ENCODE measurements around the gene HTRA3. TPM values are rescaled to one million over a fixed set of nuclear protein-coding genes. Genes with fewer than 3 reads are reported as not detected.

HTRA3 gene
- total and polyA plus RNA-seq, 2 experiments from 2014 or later = 1.3 to 3.6 TPM

DNA sequence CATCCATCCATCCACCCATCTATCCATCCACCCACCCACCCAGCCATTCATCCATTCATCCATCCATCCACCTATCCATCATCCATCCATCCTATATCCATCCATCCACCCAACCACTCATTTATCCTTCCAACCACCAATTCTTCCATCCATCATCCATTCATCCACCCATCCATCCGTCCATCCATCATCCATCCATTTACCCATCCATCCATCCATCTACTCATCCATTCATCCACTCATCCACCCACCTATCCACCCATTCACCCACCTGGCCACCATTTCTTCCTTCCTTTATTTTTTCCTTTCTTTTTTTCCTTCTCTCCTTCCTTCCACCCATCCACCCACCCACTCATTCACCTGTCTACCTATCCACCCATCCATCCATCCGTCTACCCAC is 25.2 kb downstream of the HTRA3 start:
- TF ChIP-seq EZH2phosphoT487 (IDR thresholded peaks at IDR 0.05; ENCODE audit: unreplicated experiment) (no peak), JUNB (IDR thresholded peaks at IDR 0.05; ENCODE audit: unreplicated experiment) (no peak), POLR2AphosphoS5 (IDR thresholded peaks at IDR 0.05; ENCODE audit: low read depth) (no peak), NANOG (IDR thresholded peaks at IDR 0.05; ENCODE audit: borderline replicate concordance) (no peak)
- Histone ChIP-seq H3K27me3 (ENCODE audit: insufficient read depth) (no peaks in the 10 kb centered on the region), H2AFZ (no peak overlapping the region), H3K4me2 (no peak overlapping the region), H4K20me1 (replicated peaks; ENCODE audit: insufficient read depth) (no peaks in the 10 kb centered on the region), H3F3A (replicated peaks; ENCODE audit: low read depth) (no peaks in the 10 kb centered on the region), H3K27ac (ENCODE audit: low read depth) (no peak overlapping the region), H3K4me1 (ENCODE audit: insufficient read depth) (no peaks in the 10 kb centered on the region), H3K4me3 (no peak overlapping the region), H3K79me2 (replicated peaks; ENCODE audit: insufficient read depth) (no peaks in the 10 kb centered on the region), H3K36me3 (ENCODE audit: insufficient read depth) (no peaks in the 10 kb centered on the region), H3K9me2 (ENCODE audit: insufficient read depth) (no peaks in the 10 kb centered on the region)
- H3K27ac Mint-ChIP-seq = no peak overlapping the region
- no peak for DNase-seq (ENCODE audit: low spot score)
- H3K4me1 Mint-ChIP-seq = no peaks in the 10 kb centered on the region
- ATAC-seq = no peak
- H3K9me3 Mint-ChIP-seq = peaks cover 6% of the 10 kb centered on the region
- H3K4me3 Mint-ChIP-seq = no peak overlapping the region
- H3K27me3 Mint-ChIP-seq (ENCODE audit: insufficient read depth, low read depth, poor library complexity) = peaks cover 4% of the 10 kb centered on the region
- H3K36me3 Mint-ChIP-seq (ENCODE audit: low read depth) = peaks cover 8% of the 10 kb centered on the region

DNA sequence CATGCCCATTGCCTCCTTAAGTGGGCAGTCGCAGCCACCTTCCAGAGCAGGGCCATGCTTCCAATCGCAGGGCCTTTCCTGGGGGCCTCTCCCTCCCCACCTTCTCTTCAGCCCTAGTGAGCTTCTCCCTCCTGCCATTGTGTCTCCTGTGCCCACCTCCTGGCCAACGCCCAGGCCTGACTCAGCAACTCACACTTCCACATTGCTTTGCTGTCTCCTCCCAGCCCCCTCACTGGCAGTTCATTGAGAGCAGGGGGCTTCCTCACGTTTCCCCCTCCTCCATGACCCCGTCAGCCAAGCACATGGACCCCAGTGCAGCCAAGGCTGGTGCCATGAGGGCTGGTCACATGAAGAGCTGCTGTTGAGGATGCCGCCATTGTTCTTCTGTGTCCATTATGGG is 25.9 kb downstream of the HTRA3 start:
- Histone ChIP-seq H2AFZ (no peak overlapping the region), H3K9me2 (ENCODE audit: insufficient read depth) (no peaks in the 10 kb centered on the region), H3K4me2 (no peak overlapping the region), H3K79me2 (replicated peaks; ENCODE audit: insufficient read depth) (no peaks in the 10 kb centered on the region), H4K20me1 (replicated peaks; ENCODE audit: insufficient read depth) (no peaks in the 10 kb centered on the region), H3K36me3 (ENCODE audit: insufficient read depth) (no peaks in the 10 kb centered on the region), H3K4me3 (no peak overlapping the region), H3K27me3 (ENCODE audit: insufficient read depth) (no peaks in the 10 kb centered on the region), H3K4me1 (ENCODE audit: insufficient read depth) (no peaks in the 10 kb centered on the region), H3K27ac (ENCODE audit: low read depth) (no peak overlapping the region), H3F3A (replicated peaks; ENCODE audit: low read depth) (no peaks in the 10 kb centered on the region)
- no peak overlapping the region for H3K4me3 Mint-ChIP-seq
- H3K36me3 Mint-ChIP-seq (ENCODE audit: low read depth) = peaks cover 8% of the 10 kb centered on the region
- H3K27me3 Mint-ChIP-seq (ENCODE audit: insufficient read depth, low read depth, poor library complexity) = peaks cover 4% of the 10 kb centered on the region
- no peak overlapping the region for H3K27ac Mint-ChIP-seq
- peaks cover 6% of the 10 kb centered on the region for H3K9me3 Mint-ChIP-seq
- no peak for DNase-seq (ENCODE audit: low spot score)
- no peak for ATAC-seq
- no peaks in the 10 kb centered on the region for H3K4me1 Mint-ChIP-seq
- TF ChIP-seq JUNB (IDR thresholded peaks at IDR 0.05; ENCODE audit: unreplicated experiment) (no peak), POLR2AphosphoS5 (IDR thresholded peaks at IDR 0.05; ENCODE audit: low read depth) (no peak), ZNF331 (CRISPR knock-in tag; IDR thresholded peaks at IDR 0.05; ENCODE audit: low read depth) (no peak), EZH2phosphoT487 (IDR thresholded peaks at IDR 0.05; ENCODE audit: unreplicated experiment) (no peak), EZH2 (IDR thresholded peaks at IDR 0.05; ENCODE audit: low read depth, unreplicated experiment) (no peak), ZNF114 (CRISPR knock-in tag; IDR thresholded peaks at IDR 0.05) (no peak)
- TF ChIP-seq, protein P1, sequence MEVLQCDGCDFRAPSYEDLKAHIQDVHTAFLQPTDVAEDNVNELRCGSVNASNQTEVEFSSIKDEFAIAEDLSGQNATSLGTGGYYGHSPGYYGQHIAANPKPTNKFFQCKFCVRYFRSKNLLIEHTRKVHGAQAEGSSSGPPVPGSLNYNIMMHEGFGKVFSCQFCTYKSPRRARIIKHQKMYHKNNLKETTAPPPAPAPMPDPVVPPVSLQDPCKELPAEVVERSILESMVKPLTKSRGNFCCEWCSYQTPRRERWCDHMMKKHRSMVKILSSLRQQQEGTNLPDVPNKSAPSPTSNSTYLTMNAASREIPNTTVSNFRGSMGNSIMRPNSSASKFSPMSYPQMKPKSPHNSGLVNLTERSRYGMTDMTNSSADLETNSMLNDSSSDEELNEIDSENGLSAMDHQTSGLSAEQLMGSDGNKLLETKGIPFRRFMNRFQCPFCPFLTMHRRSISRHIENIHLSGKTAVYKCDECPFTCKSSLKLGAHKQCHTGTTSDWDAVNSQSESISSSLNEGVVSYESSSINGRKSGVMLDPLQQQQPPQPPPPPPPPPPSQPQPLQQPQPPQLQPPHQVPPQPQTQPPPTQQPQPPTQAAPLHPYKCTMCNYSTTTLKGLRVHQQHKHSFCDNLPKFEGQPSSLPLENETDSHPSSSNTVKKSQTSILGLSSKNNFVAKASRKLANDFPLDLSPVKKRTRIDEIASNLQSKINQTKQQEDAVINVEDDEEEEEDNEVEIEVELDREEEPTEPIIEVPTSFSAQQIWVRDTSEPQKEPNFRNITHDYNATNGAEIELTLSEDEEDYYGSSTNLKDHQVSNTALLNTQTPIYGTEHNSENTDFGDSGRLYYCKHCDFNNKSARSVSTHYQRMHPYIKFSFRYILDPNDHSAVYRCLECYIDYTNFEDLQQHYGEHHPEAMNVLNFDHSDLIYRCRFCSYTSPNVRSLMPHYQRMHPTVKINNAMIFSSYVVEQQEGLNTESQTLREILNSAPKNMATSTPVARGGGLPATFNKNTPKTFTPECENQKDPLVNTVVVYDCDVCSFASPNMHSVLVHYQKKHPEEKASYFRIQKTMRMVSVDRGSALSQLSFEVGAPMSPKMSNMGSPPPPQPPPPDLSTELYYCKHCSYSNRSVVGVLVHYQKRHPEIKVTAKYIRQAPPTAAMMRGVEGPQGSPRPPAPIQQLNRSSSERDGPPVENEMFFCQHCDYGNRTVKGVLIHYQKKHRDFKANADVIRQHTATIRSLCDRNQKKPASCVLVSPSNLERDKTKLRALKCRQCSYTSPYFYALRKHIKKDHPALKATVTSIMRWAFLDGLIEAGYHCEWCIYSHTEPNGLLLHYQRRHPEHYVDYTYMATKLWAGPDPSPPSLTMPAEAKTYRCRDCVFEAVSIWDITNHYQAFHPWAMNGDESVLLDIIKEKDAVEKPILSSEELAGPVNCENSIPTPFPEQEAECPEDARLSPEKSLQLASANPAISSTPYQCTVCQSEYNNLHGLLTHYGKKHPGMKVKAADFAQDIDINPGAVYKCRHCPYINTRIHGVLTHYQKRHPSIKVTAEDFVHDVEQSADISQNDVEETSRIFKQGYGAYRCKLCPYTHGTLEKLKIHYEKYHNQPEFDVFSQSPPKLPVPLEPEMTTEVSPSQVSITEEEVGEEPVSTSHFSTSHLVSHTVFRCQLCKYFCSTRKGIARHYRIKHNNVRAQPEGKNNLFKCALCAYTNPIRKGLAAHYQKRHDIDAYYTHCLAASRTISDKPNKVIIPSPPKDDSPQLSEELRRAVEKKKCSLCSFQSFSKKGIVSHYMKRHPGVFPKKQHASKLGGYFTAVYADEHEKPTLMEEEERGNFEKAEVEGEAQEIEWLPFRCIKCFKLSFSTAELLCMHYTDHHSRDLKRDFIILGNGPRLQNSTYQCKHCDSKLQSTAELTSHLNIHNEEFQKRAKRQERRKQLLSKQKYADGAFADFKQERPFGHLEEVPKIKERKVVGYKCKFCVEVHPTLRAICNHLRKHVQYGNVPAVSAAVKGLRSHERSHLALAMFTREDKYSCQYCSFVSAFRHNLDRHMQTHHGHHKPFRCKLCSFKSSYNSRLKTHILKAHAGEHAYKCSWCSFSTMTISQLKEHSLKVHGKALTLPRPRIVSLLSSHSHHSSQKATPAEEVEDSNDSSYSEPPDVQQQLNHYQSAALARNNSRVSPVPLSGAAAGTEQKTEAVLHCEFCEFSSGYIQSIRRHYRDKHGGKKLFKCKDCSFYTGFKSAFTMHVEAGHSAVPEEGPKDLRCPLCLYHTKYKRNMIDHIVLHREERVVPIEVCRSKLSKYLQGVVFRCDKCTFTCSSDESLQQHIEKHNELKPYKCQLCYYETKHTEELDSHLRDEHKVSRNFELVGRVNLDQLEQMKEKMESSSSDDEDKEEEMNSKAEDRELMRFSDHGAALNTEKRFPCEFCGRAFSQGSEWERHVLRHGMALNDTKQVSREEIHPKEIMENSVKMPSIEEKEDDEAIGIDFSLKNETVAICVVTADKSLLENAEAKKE (CRISPR knock-in tag; IDR thresholded peaks at IDR 0.05) = no peak
- TF ChIP-seq, protein P2, sequence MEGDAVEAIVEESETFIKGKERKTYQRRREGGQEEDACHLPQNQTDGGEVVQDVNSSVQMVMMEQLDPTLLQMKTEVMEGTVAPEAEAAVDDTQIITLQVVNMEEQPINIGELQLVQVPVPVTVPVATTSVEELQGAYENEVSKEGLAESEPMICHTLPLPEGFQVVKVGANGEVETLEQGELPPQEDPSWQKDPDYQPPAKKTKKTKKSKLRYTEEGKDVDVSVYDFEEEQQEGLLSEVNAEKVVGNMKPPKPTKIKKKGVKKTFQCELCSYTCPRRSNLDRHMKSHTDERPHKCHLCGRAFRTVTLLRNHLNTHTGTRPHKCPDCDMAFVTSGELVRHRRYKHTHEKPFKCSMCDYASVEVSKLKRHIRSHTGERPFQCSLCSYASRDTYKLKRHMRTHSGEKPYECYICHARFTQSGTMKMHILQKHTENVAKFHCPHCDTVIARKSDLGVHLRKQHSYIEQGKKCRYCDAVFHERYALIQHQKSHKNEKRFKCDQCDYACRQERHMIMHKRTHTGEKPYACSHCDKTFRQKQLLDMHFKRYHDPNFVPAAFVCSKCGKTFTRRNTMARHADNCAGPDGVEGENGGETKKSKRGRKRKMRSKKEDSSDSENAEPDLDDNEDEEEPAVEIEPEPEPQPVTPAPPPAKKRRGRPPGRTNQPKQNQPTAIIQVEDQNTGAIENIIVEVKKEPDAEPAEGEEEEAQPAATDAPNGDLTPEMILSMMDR (conservative IDR thresholded peaks at IDR 0.05; ENCODE audit: low read depth in 2 of 2) = no peak
- TF ChIP-seq, protein P3, sequence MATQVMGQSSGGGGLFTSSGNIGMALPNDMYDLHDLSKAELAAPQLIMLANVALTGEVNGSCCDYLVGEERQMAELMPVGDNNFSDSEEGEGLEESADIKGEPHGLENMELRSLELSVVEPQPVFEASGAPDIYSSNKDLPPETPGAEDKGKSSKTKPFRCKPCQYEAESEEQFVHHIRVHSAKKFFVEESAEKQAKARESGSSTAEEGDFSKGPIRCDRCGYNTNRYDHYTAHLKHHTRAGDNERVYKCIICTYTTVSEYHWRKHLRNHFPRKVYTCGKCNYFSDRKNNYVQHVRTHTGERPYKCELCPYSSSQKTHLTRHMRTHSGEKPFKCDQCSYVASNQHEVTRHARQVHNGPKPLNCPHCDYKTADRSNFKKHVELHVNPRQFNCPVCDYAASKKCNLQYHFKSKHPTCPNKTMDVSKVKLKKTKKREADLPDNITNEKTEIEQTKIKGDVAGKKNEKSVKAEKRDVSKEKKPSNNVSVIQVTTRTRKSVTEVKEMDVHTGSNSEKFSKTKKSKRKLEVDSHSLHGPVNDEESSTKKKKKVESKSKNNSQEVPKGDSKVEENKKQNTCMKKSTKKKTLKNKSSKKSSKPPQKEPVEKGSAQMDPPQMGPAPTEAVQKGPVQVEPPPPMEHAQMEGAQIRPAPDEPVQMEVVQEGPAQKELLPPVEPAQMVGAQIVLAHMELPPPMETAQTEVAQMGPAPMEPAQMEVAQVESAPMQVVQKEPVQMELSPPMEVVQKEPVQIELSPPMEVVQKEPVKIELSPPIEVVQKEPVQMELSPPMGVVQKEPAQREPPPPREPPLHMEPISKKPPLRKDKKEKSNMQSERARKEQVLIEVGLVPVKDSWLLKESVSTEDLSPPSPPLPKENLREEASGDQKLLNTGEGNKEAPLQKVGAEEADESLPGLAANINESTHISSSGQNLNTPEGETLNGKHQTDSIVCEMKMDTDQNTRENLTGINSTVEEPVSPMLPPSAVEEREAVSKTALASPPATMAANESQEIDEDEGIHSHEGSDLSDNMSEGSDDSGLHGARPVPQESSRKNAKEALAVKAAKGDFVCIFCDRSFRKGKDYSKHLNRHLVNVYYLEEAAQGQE (IDR thresholded peaks at IDR 0.05; ENCODE audit: unreplicated experiment) = no peak
